WTC11 (cell line): ENCODE results near the gene ZNF18. TPM values are rescaled to one million over a fixed set of nuclear protein-coding genes. Genes with fewer than 3 reads are reported as not detected.

ENCODE experiments used
- ATAC-seq: fragments of 200-7000 bp; cut with Tn5 transposase; 2 replicates; pipeline ENCODE4 v1.10.0; 2021; ENCODE audit warnings: mild to moderate bottlenecking, moderate library complexity
- CTCF ChIA-PET: fragments of 300-600 bp; sonication (Branson Sonifier 250); formaldehyde crosslinking; loops from one replicate; lab custom pipeline; 2021; ENCODE audit warnings: antibody characterized with exemption; lab: Charles Lee
- POLR2A ChIA-PET: fragments of 350-600 bp; sonication (Branson Sonifier 250); formaldehyde crosslinking; loops from one replicate; lab custom pipeline; 2021; ENCODE audit warnings: antibody characterized with exemption; lab: Charles Lee
- DNase-seq: peaks from one replicate; pipeline ENCODE4 v3.0.0; 2021; ENCODE audit warnings: low spot score
- H3K27ac Mint-ChIP-seq: 2 replicates; pipeline ENCODE4 v1.8.0; 2021; ENCODE audit warnings: mixed read lengths
- H3K27me3 Mint-ChIP-seq: 2 replicates; pipeline ENCODE4 v1.8.0; 2021; ENCODE audit warnings: low read depth, mild to moderate bottlenecking, moderate library complexity, mixed read lengths
- H3K36me3 Mint-ChIP-seq: 2 replicates; pipeline ENCODE4 v1.8.0; 2021; ENCODE audit warnings: mixed read lengths
- H3K4me1 Mint-ChIP-seq: 2 replicates; pipeline ENCODE4 v1.8.0; 2022; ENCODE audit warnings: mixed read lengths
- H3K4me3 Mint-ChIP-seq: 2 replicates; pipeline ENCODE4 v1.8.0; 2021; ENCODE audit warnings: mild to moderate bottlenecking, moderate library complexity, mixed read lengths
- H3K9me3 Mint-ChIP-seq: 2 replicates; pipeline ENCODE4 v1.8.0; 2021; ENCODE audit warnings: mixed read lengths
- GABPB1 ChIP-seq: sonication (generic); formaldehyde crosslinking; IDR thresholded peaks from 2 replicates; pipeline ENCODE4 v1.8.1; 2023; ENCODE audit warnings: mild to moderate bottlenecking, missing genetic modification reagents
- JAZF1 ChIP-seq: fragments of 250-450 bp; sonication (Bioruptor Pico); IDR thresholded peaks from 2 replicates; pipeline ENCODE4 v1.9.0; 2021; ENCODE audit warnings: moderate library complexity, mild to moderate bottlenecking, inconsistent platforms
- MXD4 ChIP-seq: fragments of 250-450 bp; sonication (Bioruptor Pico); IDR thresholded peaks from 2 replicates; pipeline ENCODE4 v1.8.0; 2021; ENCODE audit warnings: mild to moderate bottlenecking, moderate library complexity, borderline replicate concordance
- MYBL2 ChIP-seq: sonication (generic); formaldehyde crosslinking; IDR thresholded peaks from 2 replicates; pipeline ENCODE4 v1.8.1; 2023; ENCODE audit warnings: mild to moderate bottlenecking, moderate library complexity, missing genetic modification reagents
- ZNF396 ChIP-seq: fragments of 250-450 bp; sonication (Bioruptor Pico); IDR thresholded peaks from 2 replicates; pipeline ENCODE4 v1.8.0; 2021; ENCODE audit warnings: mild to moderate bottlenecking, moderate library complexity, borderline replicate concordance
- ZNF423 ChIP-seq: fragments of 250-450 bp; sonication (Bioruptor Pico); IDR thresholded peaks from 2 replicates; pipeline ENCODE4 v2.1.2; 2022; ENCODE audit warnings: mild to moderate bottlenecking, moderate library complexity
- total RNA-seq: library from RNA; stranded (reverse); gene quantifications from 3 replicates; pipeline ENCODE4 v1.2.3, GENCODE V29; 2021
- TF ChIP-seq, protein P1 (sequence below): sonication (generic); formaldehyde crosslinking; IDR thresholded peaks from 2 replicates; pipeline ENCODE4 v1.8.0; 2023; ENCODE audit warnings: mild to moderate bottlenecking, missing genetic modification reagents
- TF ChIP-seq, protein P2 (sequence below): fragments of 250-450 bp; sonication (Bioruptor Pico); IDR thresholded peaks from 2 replicates; pipeline ENCODE4 v1.8.0; 2021; ENCODE audit warnings: mild to moderate bottlenecking
- TF ChIP-seq, protein P3 (sequence below): sonication (generic); formaldehyde crosslinking; IDR thresholded peaks from 2 replicates; pipeline ENCODE4 v1.8.0; 2022; ENCODE audit warnings: mild to moderate bottlenecking, missing genetic modification reagents
- TF ChIP-seq, protein P4 (sequence below): sonication (generic); formaldehyde crosslinking; conservative IDR thresholded peaks from 2 replicates; pipeline ENCODE4 v1.8.1; 2022; ENCODE audit warnings: mild to moderate bottlenecking, missing genetic modification reagents
- TF ChIP-seq, protein P5 (sequence below): sonication (generic); formaldehyde crosslinking; IDR thresholded peaks from 2 replicates; pipeline ENCODE4 v1.8.0; 2023; ENCODE audit warnings: missing genetic modification reagents

Gene ZNF18
- total RNA-seq, 1 experiment from 2014 or later: 13.3 TPM

DNA sequence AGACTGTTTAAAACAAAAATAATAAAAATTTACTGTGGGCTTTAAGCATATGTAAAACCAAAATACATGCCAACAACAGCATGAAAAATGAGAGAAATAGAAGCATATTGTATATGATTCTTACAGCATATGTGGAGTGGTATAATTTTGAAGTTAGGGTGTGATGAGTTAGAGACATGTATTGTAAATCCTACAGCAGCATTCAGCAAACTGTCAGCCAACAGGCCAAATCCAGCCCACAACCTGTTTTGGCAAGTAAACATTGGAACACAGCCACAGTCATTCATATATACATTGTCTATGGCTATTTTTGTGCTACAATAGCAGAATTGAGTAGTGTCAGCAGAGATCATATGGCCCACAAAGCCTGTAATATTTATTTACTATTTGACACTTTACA lies 42.3 kb downstream of the ZNF18 start:
- Mint-ChIP-seq H3K36me3 (peaks cover 28% of the 10 kb centered on the region), H3K27me3 (no peaks in the 10 kb centered on the region; the same call in 1 of the 2 replicates), H3K27ac (no peak overlapping the region), H3K4me3 (no peak overlapping the region), H3K4me1 (no peaks in the 10 kb centered on the region), H3K9me3 (peaks cover 44% of the 10 kb centered on the region)
- ChIA-PET CTCF (no interaction called here), POLR2A (no interaction called here)
- DNase-seq (no peak), ATAC-seq (no peak)
- TF ChIP-seq JAZF1 (no peak), MXD4 (CRISPR knock-in tag) (no peak), MYBL2 (CRISPR knock-in tag) (no peak)
- TF ChIP-seq, protein P1, sequence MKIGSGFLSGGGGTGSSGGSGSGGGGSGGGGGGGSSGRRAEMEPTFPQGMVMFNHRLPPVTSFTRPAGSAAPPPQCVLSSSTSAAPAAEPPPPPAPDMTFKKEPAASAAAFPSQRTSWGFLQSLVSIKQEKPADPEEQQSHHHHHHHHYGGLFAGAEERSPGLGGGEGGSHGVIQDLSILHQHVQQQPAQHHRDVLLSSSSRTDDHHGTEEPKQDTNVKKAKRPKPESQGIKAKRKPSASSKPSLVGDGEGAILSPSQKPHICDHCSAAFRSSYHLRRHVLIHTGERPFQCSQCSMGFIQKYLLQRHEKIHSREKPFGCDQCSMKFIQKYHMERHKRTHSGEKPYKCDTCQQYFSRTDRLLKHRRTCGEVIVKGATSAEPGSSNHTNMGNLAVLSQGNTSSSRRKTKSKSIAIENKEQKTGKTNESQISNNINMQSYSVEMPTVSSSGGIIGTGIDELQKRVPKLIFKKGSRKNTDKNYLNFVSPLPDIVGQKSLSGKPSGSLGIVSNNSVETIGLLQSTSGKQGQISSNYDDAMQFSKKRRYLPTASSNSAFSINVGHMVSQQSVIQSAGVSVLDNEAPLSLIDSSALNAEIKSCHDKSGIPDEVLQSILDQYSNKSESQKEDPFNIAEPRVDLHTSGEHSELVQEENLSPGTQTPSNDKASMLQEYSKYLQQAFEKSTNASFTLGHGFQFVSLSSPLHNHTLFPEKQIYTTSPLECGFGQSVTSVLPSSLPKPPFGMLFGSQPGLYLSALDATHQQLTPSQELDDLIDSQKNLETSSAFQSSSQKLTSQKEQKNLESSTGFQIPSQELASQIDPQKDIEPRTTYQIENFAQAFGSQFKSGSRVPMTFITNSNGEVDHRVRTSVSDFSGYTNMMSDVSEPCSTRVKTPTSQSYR (CRISPR knock-in tag): no peak
- TF ChIP-seq, protein P2, sequence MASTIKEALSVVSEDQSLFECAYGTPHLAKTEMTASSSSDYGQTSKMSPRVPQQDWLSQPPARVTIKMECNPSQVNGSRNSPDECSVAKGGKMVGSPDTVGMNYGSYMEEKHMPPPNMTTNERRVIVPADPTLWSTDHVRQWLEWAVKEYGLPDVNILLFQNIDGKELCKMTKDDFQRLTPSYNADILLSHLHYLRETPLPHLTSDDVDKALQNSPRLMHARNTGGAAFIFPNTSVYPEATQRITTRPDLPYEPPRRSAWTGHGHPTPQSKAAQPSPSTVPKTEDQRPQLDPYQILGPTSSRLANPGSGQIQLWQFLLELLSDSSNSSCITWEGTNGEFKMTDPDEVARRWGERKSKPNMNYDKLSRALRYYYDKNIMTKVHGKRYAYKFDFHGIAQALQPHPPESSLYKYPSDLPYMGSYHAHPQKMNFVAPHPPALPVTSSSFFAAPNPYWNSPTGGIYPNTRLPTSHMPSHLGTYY: no peak
- TF ChIP-seq, protein P3, sequence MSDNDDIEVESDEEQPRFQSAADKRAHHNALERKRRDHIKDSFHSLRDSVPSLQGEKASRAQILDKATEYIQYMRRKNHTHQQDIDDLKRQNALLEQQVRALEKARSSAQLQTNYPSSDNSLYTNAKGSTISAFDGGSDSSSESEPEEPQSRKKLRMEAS (CRISPR knock-in tag): no peak
- TF ChIP-seq, protein P4, sequence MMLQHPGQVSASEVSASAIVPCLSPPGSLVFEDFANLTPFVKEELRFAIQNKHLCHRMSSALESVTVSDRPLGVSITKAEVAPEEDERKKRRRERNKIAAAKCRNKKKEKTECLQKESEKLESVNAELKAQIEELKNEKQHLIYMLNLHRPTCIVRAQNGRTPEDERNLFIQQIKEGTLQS: no peak

DNA sequence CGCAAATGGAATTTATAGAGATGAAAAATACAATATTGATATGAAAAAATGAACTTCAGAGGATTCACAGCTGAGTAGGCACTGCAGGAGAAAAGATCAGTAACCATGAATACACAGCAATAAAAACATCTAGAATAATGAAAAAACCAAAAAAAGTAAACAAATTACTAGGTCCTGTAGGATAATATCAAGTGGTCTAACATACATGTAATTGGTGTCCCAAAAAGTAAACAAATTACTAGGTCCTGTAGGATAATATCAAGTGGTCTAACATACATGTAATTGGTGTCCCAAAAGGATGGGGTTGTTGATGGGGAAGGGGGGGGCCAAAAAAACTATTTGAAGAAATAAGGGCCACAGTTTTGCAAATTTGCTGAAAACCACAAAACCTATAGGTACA lies 43.4 kb downstream of the ZNF18 start:
- POLR2A ChIA-PET: no interaction called here
- TF ChIP-seq GABPB1 (CRISPR knock-in tag) (no peak), ZNF396 (CRISPR knock-in tag) (no peak), MYBL2 (CRISPR knock-in tag) (no peak)
- TF ChIP-seq, protein P5, sequence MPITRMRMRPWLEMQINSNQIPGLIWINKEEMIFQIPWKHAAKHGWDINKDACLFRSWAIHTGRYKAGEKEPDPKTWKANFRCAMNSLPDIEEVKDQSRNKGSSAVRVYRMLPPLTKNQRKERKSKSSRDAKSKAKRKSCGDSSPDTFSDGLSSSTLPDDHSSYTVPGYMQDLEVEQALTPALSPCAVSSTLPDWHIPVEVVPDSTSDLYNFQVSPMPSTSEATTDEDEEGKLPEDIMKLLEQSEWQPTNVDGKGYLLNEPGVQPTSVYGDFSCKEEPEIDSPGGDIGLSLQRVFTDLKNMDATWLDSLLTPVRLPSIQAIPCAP (CRISPR knock-in tag): no peak
- TF ChIP-seq, protein P1 (CRISPR knock-in tag): no peak
- TF ChIP-seq, all 79 proteins: peak for 0
- CTCF ChIA-PET: no interaction called here

DNA sequence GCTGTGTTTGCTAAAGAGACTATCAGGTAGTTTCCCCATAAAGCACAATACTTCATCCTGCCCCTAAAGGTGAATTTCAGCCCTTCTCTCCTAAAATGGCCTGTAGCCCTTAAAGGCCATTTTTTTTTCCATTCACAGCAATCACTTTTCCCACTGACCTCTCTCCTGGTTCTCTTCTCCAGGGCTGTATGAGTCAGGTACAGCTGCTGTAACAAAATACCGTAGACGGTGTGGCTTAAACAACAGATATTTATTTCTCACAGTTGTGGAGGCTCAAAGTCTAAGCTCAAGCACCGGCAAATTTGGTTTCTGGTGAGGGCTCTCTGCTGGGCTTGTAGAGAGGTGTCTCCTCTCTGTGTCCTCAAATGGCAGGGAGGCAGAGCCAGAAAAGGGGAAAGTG lies 44.7 kb downstream of the ZNF18 start:
- ATAC-seq (no peak), DNase-seq (no peak)
- Mint-ChIP-seq H3K36me3 (peaks cover 28% of the 10 kb centered on the region), H3K27me3 (no peaks in the 10 kb centered on the region; the same call in 1 of the 2 replicates), H3K27ac (no peak overlapping the region), H3K4me3 (no peak overlapping the region), H3K4me1 (peaks cover 5% of the 10 kb centered on the region), H3K9me3 (peaks cover 44% of the 10 kb centered on the region)
- CTCF ChIA-PET: no interaction called here
- POLR2A ChIA-PET: no interaction called here
- no peak for TF ChIP-seq ZNF423 (CRISPR knock-in tag)

More for the DNA sequence above, 43.4 kb downstream of the ZNF18 start:
- Mint-ChIP-seq H3K36me3 (peaks cover 28% of the 10 kb centered on the region), H3K27me3 (no peaks in the 10 kb centered on the region; the same call in 1 of the 2 replicates), H3K27ac (no peak overlapping the region), H3K4me3 (no peak overlapping the region), H3K9me3 (peaks cover 44% of the 10 kb centered on the region), H3K4me1 (peaks cover 3% of the 10 kb centered on the region)
- ATAC-seq (no peak), DNase-seq (no peak)
